A549 treated with CORT108297 at 1 μM for 4 hours (cell line): Measurements from ENCODE around the gene SFI1. TPM values are rescaled to one million over a fixed set of nuclear protein-coding genes. Genes with fewer than 3 reads are reported as not detected.

Source experiments
- total RNA-seq: library from RNA; stranded (reverse); fragments of 200-300 nt; extraction: Qiagen RNA extraction; gene quantifications from 5 replicates; pipeline ENCODE4 v1.2.3, GENCODE V29; 2022

Gene SFI1, protein sequence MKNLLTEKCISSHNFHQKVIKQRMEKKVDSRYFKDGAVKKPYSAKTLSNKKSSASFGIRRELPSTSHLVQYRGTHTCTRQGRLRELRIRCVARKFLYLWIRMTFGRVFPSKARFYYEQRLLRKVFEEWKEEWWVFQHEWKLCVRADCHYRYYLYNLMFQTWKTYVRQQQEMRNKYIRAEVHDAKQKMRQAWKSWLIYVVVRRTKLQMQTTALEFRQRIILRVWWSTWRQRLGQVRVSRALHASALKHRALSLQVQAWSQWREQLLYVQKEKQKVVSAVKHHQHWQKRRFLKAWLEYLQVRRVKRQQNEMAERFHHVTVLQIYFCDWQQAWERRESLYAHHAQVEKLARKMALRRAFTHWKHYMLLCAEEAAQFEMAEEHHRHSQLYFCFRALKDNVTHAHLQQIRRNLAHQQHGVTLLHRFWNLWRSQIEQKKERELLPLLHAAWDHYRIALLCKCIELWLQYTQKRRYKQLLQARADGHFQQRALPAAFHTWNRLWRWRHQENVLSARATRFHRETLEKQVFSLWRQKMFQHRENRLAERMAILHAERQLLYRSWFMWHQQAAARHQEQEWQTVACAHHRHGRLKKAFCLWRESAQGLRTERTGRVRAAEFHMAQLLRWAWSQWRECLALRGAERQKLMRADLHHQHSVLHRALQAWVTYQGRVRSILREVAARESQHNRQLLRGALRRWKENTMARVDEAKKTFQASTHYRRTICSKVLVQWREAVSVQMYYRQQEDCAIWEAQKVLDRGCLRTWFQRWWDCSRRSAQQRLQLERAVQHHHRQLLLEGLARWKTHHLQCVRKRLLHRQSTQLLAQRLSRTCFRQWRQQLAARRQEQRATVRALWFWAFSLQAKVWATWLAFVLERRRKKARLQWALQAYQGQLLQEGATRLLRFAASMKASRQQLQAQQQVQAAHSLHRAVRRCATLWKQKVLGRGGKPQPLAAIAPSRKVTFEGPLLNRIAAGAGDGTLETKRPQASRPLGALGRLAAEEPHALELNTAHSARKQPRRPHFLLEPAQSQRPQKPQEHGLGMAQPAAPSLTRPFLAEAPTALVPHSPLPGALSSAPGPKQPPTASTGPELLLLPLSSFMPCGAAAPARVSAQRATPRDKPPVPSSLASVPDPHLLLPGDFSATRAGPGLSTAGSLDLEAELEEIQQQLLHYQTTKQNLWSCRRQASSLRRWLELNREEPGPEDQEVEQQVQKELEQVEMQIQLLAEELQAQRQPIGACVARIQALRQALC
- 8.2 to 15.1 TPM (median 10.9 TPM) in 5 replicates for total RNA-seq

DNA sequence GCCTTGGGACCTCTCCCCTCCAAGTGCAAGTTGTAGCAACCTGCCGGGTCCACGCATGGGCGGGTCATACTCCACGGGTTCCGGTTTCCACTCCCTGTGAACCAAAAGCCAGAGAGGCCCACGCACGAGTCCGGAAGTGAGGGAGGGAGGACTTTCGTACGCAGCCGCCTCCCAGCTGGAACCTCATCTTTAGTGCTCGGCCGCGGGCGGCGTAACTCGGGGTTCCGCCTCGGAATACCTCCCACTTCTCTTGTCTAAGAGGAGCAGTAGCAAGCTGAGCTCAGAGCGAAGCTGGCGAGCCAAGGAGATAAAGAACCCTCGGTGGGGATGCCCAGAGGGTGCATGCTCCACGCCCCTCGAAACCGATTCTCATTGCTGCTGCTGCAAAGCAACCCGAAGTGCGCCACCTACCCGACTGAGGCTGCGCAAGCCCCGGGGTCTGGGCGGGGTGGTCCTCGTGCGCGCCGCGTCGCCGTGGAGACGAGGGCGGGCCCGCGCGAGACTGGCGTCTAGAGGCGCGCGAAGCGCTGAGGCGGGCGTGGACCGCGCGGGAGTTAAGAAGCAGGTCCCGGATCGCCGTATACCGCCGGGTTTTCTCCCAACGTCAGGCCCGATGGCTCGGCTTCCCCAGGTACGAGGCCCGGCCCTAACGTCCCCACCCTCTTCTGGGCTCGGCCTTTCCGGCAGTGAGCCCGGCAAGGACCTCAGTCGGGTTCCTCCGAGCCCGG lies at the start of gene SFI1:
TSS of gene SFI1 (plus strand) at position 530 of the 728 bp plus-strand sequence. CDS start 11,749 bp downstream, outside the sequence.

GRCh38 chr22:31489632-31490495 lies 6.5 kb upstream of the SFI1 start, which contains the start of gene EIF4ENIF1:
TSS of gene EIF4ENIF1 (minus strand) at chr22:31489842. CDS start at chr22:31488718, 1,124 bp downstream.

GRCh38 chr22:31661851-31662667 lies 165.7 kb downstream of the SFI1 start, which contains the start of gene PISD:
TSS of gene PISD (minus strand) at chr22:31662215. CDS start at chr22:31662208, 7 bp downstream.

Other genes starting within 250 kb of the SFI1 start
- gene PIK3IP1, start 204.0 kb upstream of the SFI1 start, total RNA-seq, result 1.0 to 1.5 TPM (median 1.3 TPM) in 5 replicates
- gene PATZ1, start 150.2 kb upstream of the SFI1 start, total RNA-seq, result 16.4 to 22.6 TPM (median 21.1 TPM) in 5 replicates
- 55.0 to 92.0 TPM (median 57.4 TPM) in 5 replicates for gene DRG1, start 96.9 kb upstream of the SFI1 start, total RNA-seq
- gene EIF4ENIF1, start 6.7 kb upstream of the SFI1 start, total RNA-seq, result 12.1 to 14.6 TPM (median 14.0 TPM) in 5 replicates
- gene PISD, start 165.7 kb downstream of the SFI1 start, total RNA-seq, result 21.5 to 31.8 TPM (median 29.2 TPM) in 5 replicates